Activated B cell treated with CpG ODN at 0.5 μM for 24 hours (primary cell): ENCODE results near the gene ZNF829. TPM values are rescaled to one million over a fixed set of nuclear protein-coding genes. Genes with fewer than 3 reads are reported as not detected.

Experiments
- ATAC-seq: fragments of 200-7000 bp; cut with Tn5 transposase; one replicate; pipeline ENCODE4 v1.10.0; 2021; ENCODE audit warnings: low read depth, mild to moderate bottlenecking, moderate library complexity
- CTCF ChIA-PET: fragments of 350-600 bp; sonication (Branson Sonifier 250); formaldehyde crosslinking; loops from one replicate; lab custom pipeline; 2021; ENCODE audit warnings: antibody characterized with exemption; lab: Charles Lee
- POLR2A ChIA-PET: fragments of 350-600 bp; sonication (Branson Sonifier 250); formaldehyde crosslinking; loops from one replicate; lab custom pipeline; 2021; ENCODE audit warnings: antibody characterized with exemption; lab: Charles Lee
- DNase-seq: peaks from one replicate; pipeline ENCODE4 v3.0.0; 2022
- H3K27ac Mint-ChIP-seq: one replicate; pipeline ENCODE4 v1.8.0; 2020; ENCODE audit warnings: mixed read lengths
- H3K27me3 Mint-ChIP-seq: one replicate; pipeline ENCODE4 v1.8.0; 2021; ENCODE audit warnings: mixed read lengths
- H3K36me3 Mint-ChIP-seq: one replicate; pipeline ENCODE4 v1.8.0; 2021; ENCODE audit warnings: low read depth, mixed read lengths
- H3K4me1 Mint-ChIP-seq: one replicate; pipeline ENCODE4 v1.8.0; 2021; ENCODE audit warnings: mixed read lengths
- H3K4me3 Mint-ChIP-seq: one replicate; pipeline ENCODE4 v1.8.0; 2020; ENCODE audit warnings: mild to moderate bottlenecking, mixed read lengths
- H3K9me3 Mint-ChIP-seq: one replicate; pipeline ENCODE4 v1.8.0; 2020; ENCODE audit warnings: mixed read lengths
- intact Hi-C: fragments of 100-400 bp; cut with micrococcal nuclease; formaldehyde crosslinking; loops from one replicate; pipeline ENCODE4 v1.15.1; 2024
- total RNA-seq: library from RNA; stranded (reverse); gene quantifications from 2 replicates; pipeline ENCODE4 v1.2.3, GENCODE V29; 2022
- TF ChIP-seq, protein P1 (sequence below): fragments of 200-600 bp; IDR thresholded peaks from one replicate; pipeline ENCODE4 v1.8.0; 2022; ENCODE audit warnings: antibody characterized with exemption, mild to moderate bottlenecking

Gene ZNF829
- total RNA-seq = 7.3 and 7.6 TPM in 2 replicates

DNA sequence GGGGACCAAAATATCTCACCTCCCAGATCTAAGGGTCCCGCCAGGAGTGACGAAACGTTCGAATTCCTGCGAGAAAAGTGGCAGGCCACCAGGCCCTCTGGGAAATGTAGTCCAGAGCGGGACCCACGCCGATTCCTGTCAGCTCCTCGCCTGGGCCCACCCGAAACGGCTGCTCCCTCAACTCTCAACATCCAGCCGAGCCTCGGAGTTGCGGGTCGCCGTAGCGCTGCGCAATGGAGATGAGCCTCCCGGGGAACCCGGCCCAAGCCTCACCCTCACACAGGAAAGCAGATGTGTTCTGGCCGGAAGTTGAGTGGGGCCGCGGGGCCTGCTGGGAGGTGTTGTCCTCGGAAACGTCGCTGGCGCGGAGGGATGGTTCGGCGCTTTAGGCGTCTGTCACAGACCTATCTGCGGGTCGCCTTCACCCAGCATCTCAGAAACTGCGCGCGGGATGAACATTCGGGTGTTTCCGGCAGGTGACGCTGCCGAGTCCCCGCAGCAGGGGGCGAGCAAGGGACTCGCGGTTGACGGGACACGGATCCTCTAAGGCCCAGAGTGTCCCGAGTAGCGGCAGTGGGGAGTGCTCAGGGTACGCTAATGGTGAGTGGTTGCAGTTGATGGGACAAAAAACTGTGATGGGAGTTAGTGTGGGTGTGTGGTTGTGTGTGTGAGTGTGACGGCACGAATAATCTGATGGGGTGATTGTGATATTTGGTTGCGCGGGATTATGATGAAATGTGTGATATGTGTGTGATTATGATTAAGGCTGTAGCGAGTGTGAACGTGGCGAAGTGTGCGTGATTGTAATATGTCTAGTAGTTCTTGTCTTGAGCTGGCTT is at the start of gene ZNF829, which contains the start of gene ZNF568:
ZNF829 (minus strand) TSS at position 300 of the 839 bp plus-strand sequence. CDS start 1,124 bp downstream, outside the sequence.
ZNF568 (plus strand) TSS at position 341 of the 839 bp plus-strand sequence. CDS start 6,439 bp downstream, outside the sequence.
- Mint-ChIP-seq H3K27ac (peak within 1 kb of the TSS; percentile 91), H3K27me3 (no peaks in the 10 kb centered on the region), H3K4me1 (peaks cover 26% of the 10 kb centered on the region), H3K4me3 (peak within 1 kb of the TSS; percentile 91), H3K9me3 (peaks cover 9% of the 10 kb centered on the region), H3K36me3 (peaks cover 63% of the 10 kb centered on the region)
- POLR2A ChIA-PET = interaction anchor here (0.8 to 1.2 kb wide), 6 partner anchors 66 to 553 kb away, joined by 3 to 8 read pairs (median 3); partner anchors contain the start of genes ZNF345, ZNF566 and ZNF570
- CTCF ChIA-PET = no interaction called here
- intact Hi-C loops = loop anchor here (1.0 to 10.0 kb wide), 14 partner anchors 57 to 553 kb away; partner anchors contain the start of genes ZNF260, ZNF345, ZNF382 and ZNF420
- DNase-seq (peak; percentile 87), ATAC-seq (peak; percentile 93)
- TF ChIP-seq, protein P1, sequence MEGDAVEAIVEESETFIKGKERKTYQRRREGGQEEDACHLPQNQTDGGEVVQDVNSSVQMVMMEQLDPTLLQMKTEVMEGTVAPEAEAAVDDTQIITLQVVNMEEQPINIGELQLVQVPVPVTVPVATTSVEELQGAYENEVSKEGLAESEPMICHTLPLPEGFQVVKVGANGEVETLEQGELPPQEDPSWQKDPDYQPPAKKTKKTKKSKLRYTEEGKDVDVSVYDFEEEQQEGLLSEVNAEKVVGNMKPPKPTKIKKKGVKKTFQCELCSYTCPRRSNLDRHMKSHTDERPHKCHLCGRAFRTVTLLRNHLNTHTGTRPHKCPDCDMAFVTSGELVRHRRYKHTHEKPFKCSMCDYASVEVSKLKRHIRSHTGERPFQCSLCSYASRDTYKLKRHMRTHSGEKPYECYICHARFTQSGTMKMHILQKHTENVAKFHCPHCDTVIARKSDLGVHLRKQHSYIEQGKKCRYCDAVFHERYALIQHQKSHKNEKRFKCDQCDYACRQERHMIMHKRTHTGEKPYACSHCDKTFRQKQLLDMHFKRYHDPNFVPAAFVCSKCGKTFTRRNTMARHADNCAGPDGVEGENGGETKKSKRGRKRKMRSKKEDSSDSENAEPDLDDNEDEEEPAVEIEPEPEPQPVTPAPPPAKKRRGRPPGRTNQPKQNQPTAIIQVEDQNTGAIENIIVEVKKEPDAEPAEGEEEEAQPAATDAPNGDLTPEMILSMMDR = no peak

DNA sequence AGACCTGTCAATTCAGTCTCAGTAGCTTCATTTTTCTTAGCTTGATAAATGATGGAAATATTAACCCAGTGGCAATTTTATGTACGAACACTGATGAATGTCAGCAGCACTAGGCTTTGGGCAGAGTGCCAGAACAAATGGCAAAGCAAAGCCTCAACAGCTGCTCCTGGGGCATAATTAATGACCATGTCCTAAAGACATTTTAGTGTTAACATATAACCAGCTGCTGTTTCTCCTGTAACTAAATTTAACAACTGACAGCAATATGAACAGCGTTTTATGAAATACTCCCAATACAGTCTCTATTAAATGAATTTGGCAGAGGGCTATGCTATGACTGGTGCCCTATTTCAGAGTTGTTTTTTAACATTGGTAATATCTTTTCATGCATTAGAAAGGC is 47.2 kb upstream of the ZNF829 start:
- Mint-ChIP-seq H3K27ac (no peak overlapping the region), H3K4me1 (no peaks in the 10 kb centered on the region), H3K27me3 (no peaks in the 10 kb centered on the region), H3K9me3 (peaks cover 21% of the 10 kb centered on the region), H3K36me3 (peaks cover 23% of the 10 kb centered on the region), H3K4me3 (no peak overlapping the region)
- CTCF ChIA-PET = no interaction called here
- no peak for ATAC-seq
- no peak for DNase-seq
- intact Hi-C loops = no loop called here
- POLR2A ChIA-PET = no interaction called here
- TF ChIP-seq, protein P1 = no peak

GRCh38 chr19:36962346-36962745 is 46.3 kb upstream of the ZNF829 start:
- TF ChIP-seq, protein P1 = no peak
- DNase-seq = no peak
- peaks cover 23% of the 10 kb centered on the region for H3K9me3 Mint-ChIP-seq
- H3K36me3 Mint-ChIP-seq = peaks cover 28% of the 10 kb centered on the region
- ChIA-PET CTCF (no interaction called here), POLR2A (no interaction called here)
- H3K4me3 Mint-ChIP-seq = no peak overlapping the region
- H3K27me3 Mint-ChIP-seq = no peaks in the 10 kb centered on the region
- no peaks in the 10 kb centered on the region for H3K4me1 Mint-ChIP-seq
- intact Hi-C loops = no loop called here
- no peak for ATAC-seq
- H3K27ac Mint-ChIP-seq = no peak overlapping the region

- Mint-ChIP-seq H3K27ac (no peak overlapping the region), H3K4me1 (no peaks in the 10 kb centered on the region), H3K36me3 (peaks cover 67% of the 10 kb centered on the region), H3K4me3 (no peak overlapping the region), H3K9me3 (peaks cover 41% of the 10 kb centered on the region), H3K27me3 (no peaks in the 10 kb centered on the region)
- DNase-seq (no peak), ATAC-seq (no peak)
- POLR2A ChIA-PET = no interaction called here
- intact Hi-C loops = no loop called here
- CTCF ChIA-PET = no interaction called here
- TF ChIP-seq, protein P1 = no peak
Observed at GRCh38 chr19:36950335-36951119, 34.4 kb upstream of the ZNF829 start.
